Ectodermal cell (in vitro differentiated cells): Measurements from ENCODE around the gene VEGFB. TPM values are rescaled to one million over a fixed set of nuclear protein-coding genes. Genes with fewer than 3 reads are reported as not detected.

Experiments
- H3K27ac ChIP-seq: 2 replicates; pipeline ENCODE4 v1.7.0; 2013; ENCODE audit warnings: mild to moderate bottlenecking, low read depth, low read length; ENCODE audit not compliant: insufficient read depth, poor library complexity, severe bottlenecking
- H3K27me3 ChIP-seq: 2 replicates; pipeline ENCODE4 v1.7.0; 2013; ENCODE audit warnings: mild to moderate bottlenecking, low read length; ENCODE audit not compliant: insufficient read depth, control insufficient read depth, poor library complexity, severe bottlenecking
- H3K36me3 ChIP-seq: one replicate; pipeline ENCODE4 v1.7.0; 2013; ENCODE audit warnings: low read length; ENCODE audit not compliant: control insufficient read depth, insufficient read depth
- H3K4me1 ChIP-seq: one replicate; pipeline ENCODE4 v1.7.0; 2013; ENCODE audit warnings: low read length; ENCODE audit not compliant: control insufficient read depth, insufficient read depth
- H3K4me3 ChIP-seq: 2 replicates; pipeline ENCODE4 v1.7.0; 2013; ENCODE audit warnings: low read depth, low read length, control low read depth; ENCODE audit not compliant: insufficient read depth
- H3K9me3 ChIP-seq: 2 replicates; pipeline ENCODE4 v1.7.0; 2013; ENCODE audit warnings: mild to moderate bottlenecking, low read length, moderate library complexity; ENCODE audit not compliant: control insufficient read depth
- WGBS, 2 experiments: methylation state at CpG; one replicate each; pipeline ENCODE4 v1.1.7; 2013; ENCODE audit warnings: missing lambda C conversion rate in 2 of 2; 5-methylcytosine and 5-hydroxymethylcytosine counted together
- polyA plus RNA-seq, 4 experiments: library from polyadenylated mRNA; stranded (reverse); fragments of 50-300 nt; gene quantifications; one replicate each; pipeline ENCODE4 v1.2.3, GENCODE V29; 2013

VEGFB gene
- polyA plus RNA-seq (2013, experiment 1 of 4): 23.1 TPM
- 21.7 TPM for polyA plus RNA-seq (2013, experiment 2 of 4)
- polyA plus RNA-seq (2013, experiment 3 of 4): 17.9 TPM
- polyA plus RNA-seq (2013, experiment 4 of 4): 20.1 TPM

GRCh38 chr11:64233913-64234586 is at the start of gene VEGFB:
VEGFB (plus strand) TSS chr11:64234584; CDS start chr11:64234834, 250 bp downstream.
- H3K27me3 ChIP-seq: peaks cover 45% of the 10 kb centered on the region
- H3K27ac ChIP-seq: no peak within 1 kb of the TSS
- H3K36me3 ChIP-seq: no peaks in the 10 kb centered on the region
- H3K9me3 ChIP-seq: no peaks in the 10 kb centered on the region
- H3K4me1 ChIP-seq: peaks cover 12% of the 10 kb centered on the region
- WGBS, 2 experiments: 3% methylated on average over 58 to 62 of the region's 62 CpGs
- peak within 1 kb of the TSS; percentile 47 for H3K4me3 ChIP-seq

- Histone ChIP-seq H3K27ac (peak overlapping the region; percentile 90), H3K27me3 (no peaks in the 10 kb centered on the region)
- 1% methylated on average over 52 of the region's 52 CpGs for WGBS, 2 experiments
Measured at GRCh38 chr11:64185175-64185692, 49.1 kb upstream of the VEGFB start.

GRCh38 chr11:64185693-64186491 is 48.5 kb upstream of the VEGFB start, which contains the start of gene STIP1:
STIP1 (plus strand) TSS chr11:64186171; CDS start chr11:64186262, 91 bp downstream.
- 0% methylated on average over 74 of the region's 74 CpGs for WGBS, 2 experiments
- Histone ChIP-seq H3K27ac (peak within 1 kb of the TSS; percentile 90), H3K36me3 (peaks cover 5% of the 10 kb centered on the region), H3K4me3 (peak within 1 kb of the TSS; percentile 57), H3K9me3 (no peaks in the 10 kb centered on the region), H3K4me1 (peaks cover 4% of the 10 kb centered on the region), H3K27me3 (no peaks in the 10 kb centered on the region)

More at GRCh38 chr11:64185175-64185692, 49.1 kb upstream of the VEGFB start:
- H3K4me3 ChIP-seq: peak overlapping the region; percentile 57
- H3K4me1 ChIP-seq: peaks cover 4% of the 10 kb centered on the region
- H3K9me3 ChIP-seq: no peaks in the 10 kb centered on the region
- H3K36me3 ChIP-seq: peaks cover 5% of the 10 kb centered on the region

GRCh38 chr11:64186492-64187165 is 47.8 kb upstream of the VEGFB start:
- Histone ChIP-seq H3K27me3 (no peaks in the 10 kb centered on the region), H3K4me3 (no peak overlapping the region), H3K36me3 (peaks cover 5% of the 10 kb centered on the region), H3K27ac (peak overlapping the region; percentile 70), H3K4me1 (peaks cover 4% of the 10 kb centered on the region), H3K9me3 (no peaks in the 10 kb centered on the region)
- WGBS, 2 experiments: 2% methylated on average over 48 of the region's 48 CpGs

GRCh38 chr11:64192434-64192833 is 42.0 kb upstream of the VEGFB start:
- H3K27ac ChIP-seq: no peak overlapping the region
- peaks cover 46% of the 10 kb centered on the region for H3K36me3 ChIP-seq
- no peaks in the 10 kb centered on the region for H3K9me3 ChIP-seq
- no peaks in the 10 kb centered on the region for H3K27me3 ChIP-seq
- WGBS, 2 experiments: 97 to 99% methylated on average over 5 of the region's 5 CpGs
- H3K4me3 ChIP-seq: no peak overlapping the region
- H3K4me1 ChIP-seq: no peaks in the 10 kb centered on the region

- Histone ChIP-seq H3K4me3 (no peak overlapping the region), H3K27ac (no peak overlapping the region), H3K4me1 (no peaks in the 10 kb centered on the region), H3K9me3 (no peaks in the 10 kb centered on the region), H3K27me3 (no peaks in the 10 kb centered on the region), H3K36me3 (peaks cover 73% of the 10 kb centered on the region)
- 94 to 96% methylated on average over 9 of the region's 9 CpGs for WGBS, 2 experiments
Measured at GRCh38 chr11:64196626-64197025, 37.8 kb upstream of the VEGFB start.

GRCh38 chr11:64198511-64198910 is 35.9 kb upstream of the VEGFB start:
- Histone ChIP-seq H3K27ac (no peak overlapping the region), H3K27me3 (no peaks in the 10 kb centered on the region), H3K4me1 (no peaks in the 10 kb centered on the region), H3K36me3 (peaks cover 75% of the 10 kb centered on the region), H3K4me3 (no peak overlapping the region), H3K9me3 (no peaks in the 10 kb centered on the region)
- WGBS, 2 experiments: 92 to 96% methylated on average over 2 of the region's 2 CpGs

- Histone ChIP-seq H3K9me3 (no peaks in the 10 kb centered on the region), H3K27ac (no peak overlapping the region), H3K4me1 (no peaks in the 10 kb centered on the region), H3K27me3 (no peaks in the 10 kb centered on the region), H3K4me3 (no peak overlapping the region), H3K36me3 (peaks cover 64% of the 10 kb centered on the region)
- WGBS, 2 experiments: 90 to 96% methylated on average over 3 of the region's 3 CpGs
Measured at GRCh38 chr11:64201543-64201942, 32.8 kb upstream of the VEGFB start.

GRCh38 chr11:64202992-64203391 is 31.4 kb upstream of the VEGFB start:
- WGBS, 2 experiments: 95 to 98% methylated on average over 9 of the region's 9 CpGs
- H3K36me3 ChIP-seq: peaks cover 50% of the 10 kb centered on the region
- H3K4me1 ChIP-seq: no peaks in the 10 kb centered on the region

More at GRCh38 chr11:64202992-64203391, 31.4 kb upstream of the VEGFB start:
- no peak overlapping the region for H3K4me3 ChIP-seq
- H3K27me3 ChIP-seq: no peaks in the 10 kb centered on the region
- no peaks in the 10 kb centered on the region for H3K9me3 ChIP-seq
- H3K27ac ChIP-seq: no peak overlapping the region
